NT2/D1 (cell line): ENCODE data around the gene WWTR1.

Experiments
- DNase-seq: peaks from one replicate; pipeline ENCODE4 v3.0.0-alpha.2; 2011; ENCODE audit warnings: low read depth, low spot score
- H3K27me3 ChIP-seq: 2 replicates; pipeline ENCODE4 v1.6.0; 2011; ENCODE audit warnings: mild to moderate bottlenecking; ENCODE audit not compliant: insufficient read length, insufficient read depth
- H3K36me3 ChIP-seq: 2 replicates; pipeline ENCODE4 v1.6.1; 2011; ENCODE audit warnings: mild to moderate bottlenecking, low read length, mixed read lengths; ENCODE audit not compliant: insufficient read depth, insufficient read length
- H3K4me1 ChIP-seq: 2 replicates; pipeline ENCODE4 v1.5.1; 2011; ENCODE audit not compliant: insufficient read depth, insufficient read length
- H3K4me3 ChIP-seq: 2 replicates; pipeline ENCODE4 v1.5.1; 2011; ENCODE audit warnings: low read depth; ENCODE audit not compliant: insufficient read length
- H3K9ac ChIP-seq: 2 replicates; pipeline ENCODE4 v1.6.0; 2011; ENCODE audit warnings: low read depth; ENCODE audit not compliant: insufficient read length
- H3K9me3 ChIP-seq: 2 replicates; pipeline ENCODE4 v1.5.1; 2011; ENCODE audit warnings: mild to moderate bottlenecking, low read length; ENCODE audit not compliant: insufficient read depth
- SUZ12 ChIP-seq: IDR thresholded peaks from 2 replicates; pipeline ENCODE4 v1.6.1; 2011; ENCODE audit not compliant: insufficient read length, insufficient read depth; ENCODE audit errors: extremely low read depth
- YY1 ChIP-seq: IDR thresholded peaks from 2 replicates; pipeline ENCODE4 v1.6.1; 2011; ENCODE audit not compliant: insufficient read length, insufficient read depth
- ZNF274 ChIP-seq: IDR thresholded peaks from 2 replicates; pipeline ENCODE4 v1.6.1; 2011; ENCODE audit warnings: mild to moderate bottlenecking, low read depth, low read length

Gene WWTR1

GRCh38 chr3:149643963-149644362 is 13.9 kb downstream of the WWTR1 start:
- no peak overlapping the region for H3K4me3 ChIP-seq
- no peak overlapping the region for H3K9ac ChIP-seq
- no peaks in the 10 kb centered on the region for H3K9me3 ChIP-seq
- no peaks in the 10 kb centered on the region for H3K4me1 ChIP-seq
- H3K27me3 ChIP-seq: no peaks in the 10 kb centered on the region
- DNase-seq: no peak
- TF ChIP-seq ZNF274: no peak
- no peak for TF ChIP-seq YY1
- no peak for TF ChIP-seq SUZ12
- H3K36me3 ChIP-seq: peaks cover 29% of the 10 kb centered on the region

GRCh38 chr3:149643482-149643798 is 14.4 kb downstream of the WWTR1 start:
- peaks cover 26% of the 10 kb centered on the region for H3K36me3 ChIP-seq
- no peaks in the 10 kb centered on the region for H3K27me3 ChIP-seq
- no peaks in the 10 kb centered on the region for H3K9me3 ChIP-seq
- no peak overlapping the region for H3K9ac ChIP-seq
- H3K4me1 ChIP-seq: no peaks in the 10 kb centered on the region
- no peak for DNase-seq
- TF ChIP-seq YY1: no peak
- TF ChIP-seq SUZ12: no peak
- no peak for TF ChIP-seq ZNF274
- no peak overlapping the region for H3K4me3 ChIP-seq

GRCh38 chr3:149640976-149641728 is 16.7 kb downstream of the WWTR1 start:
- Histone ChIP-seq H3K4me1 (no peaks in the 10 kb centered on the region), H3K4me3 (no peak overlapping the region), H3K36me3 (peaks cover 9% of the 10 kb centered on the region), H3K27me3 (no peaks in the 10 kb centered on the region), H3K9ac (no peak overlapping the region), H3K9me3 (no peaks in the 10 kb centered on the region)
- TF ChIP-seq SUZ12 (no peak), YY1 (no peak), ZNF274 (no peak)
- no peak for DNase-seq

GRCh38 chr3:149639093-149639486 is 18.7 kb downstream of the WWTR1 start:
- no peak overlapping the region for H3K9ac ChIP-seq

GRCh38 chr3:149638228-149639092 is 19.4 kb downstream of the WWTR1 start:
- H3K27me3 ChIP-seq: no peaks in the 10 kb centered on the region
- H3K4me3 ChIP-seq: no peak overlapping the region
- H3K4me1 ChIP-seq: no peaks in the 10 kb centered on the region
- no peaks in the 10 kb centered on the region for H3K9me3 ChIP-seq
- TF ChIP-seq ZNF274: no peak
- no peak for TF ChIP-seq YY1
- no peak for TF ChIP-seq SUZ12
- peaks cover 9% of the 10 kb centered on the region for H3K36me3 ChIP-seq
- DNase-seq: no peak
- no peak overlapping the region for H3K9ac ChIP-seq

More at GRCh38 chr3:149639093-149639486, 18.7 kb downstream of the WWTR1 start:
- H3K36me3 ChIP-seq: peaks cover 8% of the 10 kb centered on the region
- H3K9me3 ChIP-seq: no peaks in the 10 kb centered on the region
- no peaks in the 10 kb centered on the region for H3K4me1 ChIP-seq
- DNase-seq: no peak
- H3K27me3 ChIP-seq: no peaks in the 10 kb centered on the region
- no peak for TF ChIP-seq SUZ12
- TF ChIP-seq ZNF274: no peak
- no peak for TF ChIP-seq YY1
- no peak overlapping the region for H3K4me3 ChIP-seq

- Histone ChIP-seq H3K9ac (no peak overlapping the region), H3K9me3 (no peaks in the 10 kb centered on the region), H3K36me3 (peaks cover 16% of the 10 kb centered on the region), H3K27me3 (no peaks in the 10 kb centered on the region), H3K4me1 (no peaks in the 10 kb centered on the region), H3K4me3 (no peak overlapping the region)
- TF ChIP-seq YY1: no peak
- no peak for TF ChIP-seq SUZ12
- TF ChIP-seq ZNF274: no peak
- DNase-seq: no peak
Observed at GRCh38 chr3:149635396-149635795, 22.4 kb downstream of the WWTR1 start.

- H3K27me3 ChIP-seq: no peaks in the 10 kb centered on the region
- no peak overlapping the region for H3K4me3 ChIP-seq
- DNase-seq: no peak
- H3K9ac ChIP-seq: no peak overlapping the region
- H3K9me3 ChIP-seq: no peaks in the 10 kb centered on the region
- H3K4me1 ChIP-seq: no peaks in the 10 kb centered on the region
- no peak for TF ChIP-seq YY1
- TF ChIP-seq SUZ12: no peak
- no peak for TF ChIP-seq ZNF274
- peaks cover 18% of the 10 kb centered on the region for H3K36me3 ChIP-seq
Observed at GRCh38 chr3:149634573-149634972, 23.3 kb downstream of the WWTR1 start.
